ENCODE data around the gene AMACR.

- TF ChIP-seq CTCF (conservative IDR thresholded peaks at IDR 0.05; ENCODE audit: low read length) (no peak), EZH2phosphoT487 (IDR thresholded peaks at IDR 0.05; ENCODE audit: borderline replicate concordance, low read depth, low read length) (no peak)
Measured at GRCh38 chr5:33976307-33976706, 31.5 kb downstream of the AMACR start.

All from OCI-LY7 (cell line).